HepG2 (cell line): ENCODE data around the gene MTF2. TPM values are rescaled to one million over a fixed set of nuclear protein-coding genes. Genes with fewer than 3 reads are reported as not detected.

Source experiments
- ELF3 ChIP-seq: IDR thresholded peaks from 2 replicates; pipeline ENCODE4 v1.6.1; 2016; ENCODE audit warnings: missing genetic modification reagents, missing compliant biosample characterization
- FOXA3 ChIP-seq: IDR thresholded peaks from 2 replicates; pipeline ENCODE4 v1.6.1; 2016; ENCODE audit warnings: missing genetic modification reagents, missing compliant biosample characterization
- GRHL1 ChIP-seq: sonication (generic); formaldehyde crosslinking; conservative IDR thresholded peaks from 2 replicates; pipeline ENCODE4 v1.8.0; 2022; ENCODE audit warnings: missing genetic modification reagents
- IKZF4 ChIP-seq: sonication (generic); formaldehyde crosslinking; IDR thresholded peaks from 2 replicates; pipeline ENCODE4 v1.5.1; 2020; ENCODE audit warnings: borderline replicate concordance, mild to moderate bottlenecking, low read depth, missing genetic modification reagents; ENCODE audit errors: not compliant biosample characterization
- IRF2 ChIP-seq: IDR thresholded peaks from 2 replicates; pipeline ENCODE4 v1.6.1; 2018; ENCODE audit warnings: missing genetic modification reagents, missing compliant biosample characterization
- KAT8 ChIP-seq: IDR thresholded peaks from 2 replicates; pipeline ENCODE4 v1.6.1; 2016; ENCODE audit warnings: missing genetic modification reagents, missing compliant biosample characterization
- MIER2 ChIP-seq: IDR thresholded peaks from 2 replicates; pipeline ENCODE4 v1.6.1; 2016; ENCODE audit warnings: missing biosample characterization, missing genetic modification reagents
- NR2F1 ChIP-seq, 2 experiments: fragments of 450-650 bp in 1 of 2; formaldehyde crosslinking in 1 of 2; IDR thresholded peaks; 2 replicates each; pipeline versions ENCODE4 v1.5.0 to v1.6.1; 2016 to 2020; ENCODE audit warnings: mild to moderate bottlenecking in 1 of 2, missing compliant biosample characterization in 1 of 2, missing genetic modification reagents in 1 of 2, moderate library complexity in 1 of 2
- PAXIP1 ChIP-seq: sonication (generic); formaldehyde crosslinking; conservative IDR thresholded peaks from 2 replicates; pipeline ENCODE4 v1.4.0; 2020; ENCODE audit warnings: mild to moderate bottlenecking, missing genetic modification reagents, moderate library complexity
- SNAPC2 ChIP-seq: sonication (generic); formaldehyde crosslinking; IDR thresholded peaks from 2 replicates; pipeline ENCODE4 v1.8.1; 2022; ENCODE audit warnings: mild to moderate bottlenecking, missing genetic modification reagents
- SNRNP70 ChIP-seq: fragments of 200-400 bp; formaldehyde crosslinking; IDR thresholded peaks from 2 replicates; pipeline ENCODE4 v1.6.1; 2017; ENCODE audit warnings: mild to moderate bottlenecking, low read depth, low read length, moderate library complexity
- ZKSCAN5 ChIP-seq: sonication (generic); formaldehyde crosslinking; IDR thresholded peaks from 2 replicates; pipeline ENCODE4 v1.5.1; 2020; ENCODE audit warnings: mild to moderate bottlenecking, missing genetic modification reagents
- ZNF101 ChIP-seq: sonication (generic); formaldehyde crosslinking; IDR thresholded peaks from 2 replicates; pipeline ENCODE4 v1.4.0; 2020; ENCODE audit warnings: mild to moderate bottlenecking, low read depth, missing genetic modification reagents, borderline replicate concordance
- ZNF34 ChIP-seq: sonication (generic); formaldehyde crosslinking; IDR thresholded peaks from 2 replicates; pipeline ENCODE4 v1.4.0; 2020; ENCODE audit warnings: mild to moderate bottlenecking, missing genetic modification reagents, borderline replicate concordance
- ZNF576 ChIP-seq: sonication (generic); formaldehyde crosslinking; IDR thresholded peaks from 2 replicates; pipeline ENCODE4 v1.4.0; 2020; ENCODE audit warnings: mild to moderate bottlenecking, missing genetic modification reagents
- ZNF782 ChIP-seq: sonication (generic); formaldehyde crosslinking; IDR thresholded peaks from 2 replicates; pipeline ENCODE4 v1.4.0; 2020; ENCODE audit warnings: missing genetic modification reagents, mild to moderate bottlenecking, borderline replicate concordance
- ZSCAN22 ChIP-seq: sonication (generic); formaldehyde crosslinking; IDR thresholded peaks from 2 replicates; pipeline ENCODE4 v1.4.0; 2020; ENCODE audit warnings: mild to moderate bottlenecking, missing genetic modification reagents
- ZSCAN25 ChIP-seq: sonication (generic); formaldehyde crosslinking; IDR thresholded peaks from 2 replicates; pipeline ENCODE4 v1.8.0; 2022; ENCODE audit warnings: mild to moderate bottlenecking, missing genetic modification reagents
- polyA plus RNA-seq, 8 experiments: library from polyadenylated mRNA; depleted of rRNA in 3 of 8; stranded (reverse) in 7 of 8; unstranded in 1 of 8; fragments of >200 nt; fragmentation: Illumina TruSeq in 4 of 8; extraction: Trizol in 4 of 8; gene quantifications; 2 replicates each; pipeline versions ENCODE4 v1.2.1 to v1.2.3, GENCODE V29; 2011 to 2016; ENCODE audit warnings: low read depth in 4 of 8, missing spikeins in 1 of 8, mixed read lengths in 1 of 8; ENCODE audit not compliant: insufficient read depth in 1 of 8
- total RNA-seq, 5 experiments: library from RNA; depleted of rRNA; stranded (reverse); fragments of >200 nt; fragmentation: Illumina TruSeq; extraction: Trizol; gene quantifications; 2 replicates each; pipeline ENCODE4 v1.2.3, GENCODE V29; 2016; ENCODE audit warnings: low read depth in 1 of 5
- TF ChIP-seq, protein P1 (sequence below): sonication (generic); formaldehyde crosslinking; IDR thresholded peaks from 2 replicates; pipeline ENCODE4 v1.4.0; 2020; ENCODE audit warnings: missing genetic modification reagents
- TF ChIP-seq, protein P2 (sequence below): sonication (generic); IDR thresholded peaks from 2 replicates; pipeline ENCODE4 v1.6.1; 2016; ENCODE audit warnings: low read depth, borderline replicate concordance

The MTF2 gene
- total and polyA plus RNA-seq, 2 of the 13 experiments (the other 11 are each of a cell fraction or from before 2014, with no cell fraction given) = 48.7 to 53.9 TPM

GRCh38 chr1:93042187-93043056 is 36.7 kb upstream of the MTF2 start (continued):
- TF ChIP-seq PAXIP1 (CRISPR knock-in tag) (peak; percentile 63), IRF2 (CRISPR knock-in tag) (no peak), ZNF576 (no peak), ZNF782 (CRISPR knock-in tag) (no peak), ZSCAN22 (CRISPR knock-in tag) (no peak), ZNF34 (CRISPR knock-in tag) (no peak), ZSCAN25 (CRISPR knock-in tag) (no peak), NR2F1 (CRISPR knock-in tag; IDR thresholded peaks at IDR 0.05) (0 out of 4 replicates have a peak, but pooled peaks of 1 of the 2 experiments have one; percentile 32), SNAPC2 (CRISPR knock-in tag) (0 out of 2 replicates have a peak, but pooled peaks have one; percentile 31), ZNF101 (CRISPR knock-in tag) (no peak), IKZF4 (CRISPR knock-in tag) (no peak), ZKSCAN5 (no peak), FOXA3 (CRISPR knock-in tag) (0 out of 2 replicates have a peak, but pooled peaks have one; percentile 7), ELF3 (no peak), KAT8 (CRISPR knock-in tag) (0 out of 2 replicates have a peak, but pooled peaks have one; percentile 20), MIER2 (CRISPR knock-in tag) (peak; percentile 63; the same call in 1 of the 2 replicates), SNRNP70 (no peak), GRHL1 (no peak)
- TF ChIP-seq, protein P1, sequence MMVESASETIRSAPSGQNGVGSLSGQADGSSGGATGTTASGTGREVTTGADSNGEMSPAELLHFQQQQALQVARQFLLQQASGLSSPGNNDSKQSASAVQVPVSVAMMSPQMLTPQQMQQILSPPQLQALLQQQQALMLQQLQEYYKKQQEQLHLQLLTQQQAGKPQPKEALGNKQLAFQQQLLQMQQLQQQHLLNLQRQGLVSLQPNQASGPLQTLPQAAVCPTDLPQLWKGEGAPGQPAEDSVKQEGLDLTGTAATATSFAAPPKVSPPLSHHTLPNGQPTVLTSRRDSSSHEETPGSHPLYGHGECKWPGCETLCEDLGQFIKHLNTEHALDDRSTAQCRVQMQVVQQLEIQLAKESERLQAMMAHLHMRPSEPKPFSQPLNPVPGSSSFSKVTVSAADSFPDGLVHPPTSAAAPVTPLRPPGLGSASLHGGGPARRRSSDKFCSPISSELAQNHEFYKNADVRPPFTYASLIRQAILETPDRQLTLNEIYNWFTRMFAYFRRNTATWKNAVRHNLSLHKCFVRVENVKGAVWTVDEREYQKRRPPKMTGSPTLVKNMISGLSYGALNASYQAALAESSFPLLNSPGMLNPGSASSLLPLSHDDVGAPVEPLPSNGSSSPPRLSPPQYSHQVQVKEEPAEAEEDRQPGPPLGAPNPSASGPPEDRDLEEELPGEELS = 0 out of 2 replicates have a peak, but pooled peaks have one; percentile 19
- TF ChIP-seq, protein P2, sequence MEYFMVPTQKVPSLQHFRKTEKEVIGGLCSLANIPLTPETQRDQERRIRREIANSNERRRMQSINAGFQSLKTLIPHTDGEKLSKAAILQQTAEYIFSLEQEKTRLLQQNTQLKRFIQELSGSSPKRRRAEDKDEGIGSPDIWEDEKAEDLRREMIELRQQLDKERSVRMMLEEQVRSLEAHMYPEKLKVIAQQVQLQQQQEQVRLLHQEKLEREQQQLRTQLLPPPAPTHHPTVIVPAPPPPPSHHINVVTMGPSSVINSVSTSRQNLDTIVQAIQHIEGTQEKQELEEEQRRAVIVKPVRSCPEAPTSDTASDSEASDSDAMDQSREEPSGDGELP = no peak
